GM18907 (cell line): Measurements from ENCODE around the gene SPAG16.
"Not testable (repeated sequence)": the region's sequence is repeated elsewhere in the genome, so short reads cannot be mapped to it uniquely, and the experiment has no call there.

Source experiments
- ATAC-seq: cut with Tn5 transposase; IDR thresholded peaks from one replicate; pipeline ENCODE4 v1.9.1; 2021; ENCODE audit warnings: mild to moderate bottlenecking, moderate library complexity; ENCODE audit not compliant: unreplicated experiment

SPAG16 gene

DNA sequence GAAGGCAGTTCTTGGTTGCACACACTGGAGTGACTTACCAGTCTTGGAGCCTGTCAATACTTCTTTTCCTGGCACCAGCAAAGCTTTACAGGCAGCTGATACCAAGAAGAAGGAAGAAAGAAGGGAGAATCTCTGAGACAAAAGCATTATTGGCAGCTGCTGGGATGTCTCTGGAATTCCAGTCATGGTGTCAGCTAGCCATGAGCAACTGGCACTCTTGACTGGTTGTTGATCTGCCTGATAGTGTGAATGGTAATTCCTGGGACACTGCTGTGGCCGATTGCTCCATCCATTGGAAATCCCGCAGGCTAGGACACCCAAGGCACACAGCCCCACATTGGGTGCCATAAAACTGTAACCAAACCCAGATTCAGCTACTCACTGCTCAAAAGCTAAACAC is 17.8 kb upstream of the SPAG16 start:
- ATAC-seq = no peak

DNA sequence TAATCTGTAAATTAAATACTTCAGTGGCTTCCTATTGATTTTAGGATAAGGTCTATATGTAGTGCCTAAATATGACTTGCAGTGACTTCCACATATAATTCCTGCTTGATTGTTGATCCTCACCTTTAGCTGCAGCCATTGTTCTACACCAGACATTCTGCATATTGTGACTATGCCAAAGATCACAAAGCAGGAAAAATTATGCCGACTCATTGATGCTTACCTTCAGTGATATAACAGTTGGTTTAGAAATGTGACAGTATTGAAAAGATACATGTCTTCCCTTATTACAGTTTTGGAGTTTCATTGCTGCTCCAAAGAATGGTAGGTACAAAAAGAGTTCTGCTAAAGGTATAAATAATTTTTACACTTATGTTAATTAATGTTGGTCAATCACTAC is 12.3 kb upstream of the SPAG16 start:
- no peak for ATAC-seq

DNA sequence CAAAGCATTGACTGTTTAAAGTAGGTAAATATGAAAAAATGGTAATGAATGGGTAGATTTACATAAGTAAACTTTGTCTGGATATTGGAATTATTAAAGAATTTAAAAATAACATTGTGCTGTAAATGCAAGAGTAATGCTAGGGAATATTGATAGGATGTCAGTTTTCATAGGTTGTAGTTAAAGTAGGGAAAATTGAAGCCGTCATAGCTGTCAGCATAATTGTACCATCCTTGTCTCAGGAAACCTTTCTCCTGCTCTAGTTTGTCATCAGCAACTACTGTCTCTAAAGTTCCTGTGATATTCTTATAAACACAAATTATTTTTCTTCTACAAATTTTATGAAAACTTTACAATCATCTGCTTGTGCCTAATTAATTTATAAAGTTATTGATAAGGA is 10.1 kb upstream of the SPAG16 start:
- ATAC-seq = no peak

DNA sequence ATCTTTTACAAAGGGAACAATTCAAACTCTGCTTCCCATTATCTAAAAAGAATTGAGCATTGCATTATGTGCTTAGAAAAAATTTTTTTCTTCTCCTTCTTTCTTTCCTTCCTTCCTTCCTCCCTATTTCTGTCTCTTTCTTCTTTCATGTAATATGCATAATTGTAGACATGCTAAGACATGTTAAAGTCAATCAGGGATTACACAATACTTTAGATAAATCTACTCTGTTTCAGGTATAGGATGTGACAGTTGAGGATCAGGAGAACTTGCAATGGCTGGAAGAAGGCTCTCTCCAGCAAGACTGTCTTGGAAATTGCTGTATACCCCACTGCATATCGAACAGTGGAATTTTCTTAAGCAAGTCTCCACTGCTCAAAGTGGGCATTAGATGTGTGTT is 9.0 kb upstream of the SPAG16 start:
- ATAC-seq = no peak

DNA sequence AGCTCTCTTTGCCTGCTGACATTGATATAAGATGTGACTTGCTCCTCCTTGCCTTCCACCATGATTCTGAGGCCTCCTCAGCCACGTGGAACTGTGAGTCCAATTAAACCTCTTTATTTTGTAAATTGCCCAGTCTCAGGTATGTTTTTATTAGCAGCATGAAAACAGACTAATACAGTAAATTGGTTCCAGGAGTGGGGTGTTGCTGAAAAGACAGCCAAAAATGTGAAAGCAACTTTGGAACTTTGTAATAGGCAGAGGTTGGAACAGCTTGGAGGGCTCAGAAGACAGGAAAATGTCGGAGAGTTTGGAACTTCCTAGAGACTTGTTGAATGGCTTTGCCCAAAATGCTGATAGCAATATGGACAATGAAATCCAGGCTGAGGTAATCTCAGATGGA is 7.1 kb upstream of the SPAG16 start:
- not testable (repeated sequence) for ATAC-seq

DNA sequence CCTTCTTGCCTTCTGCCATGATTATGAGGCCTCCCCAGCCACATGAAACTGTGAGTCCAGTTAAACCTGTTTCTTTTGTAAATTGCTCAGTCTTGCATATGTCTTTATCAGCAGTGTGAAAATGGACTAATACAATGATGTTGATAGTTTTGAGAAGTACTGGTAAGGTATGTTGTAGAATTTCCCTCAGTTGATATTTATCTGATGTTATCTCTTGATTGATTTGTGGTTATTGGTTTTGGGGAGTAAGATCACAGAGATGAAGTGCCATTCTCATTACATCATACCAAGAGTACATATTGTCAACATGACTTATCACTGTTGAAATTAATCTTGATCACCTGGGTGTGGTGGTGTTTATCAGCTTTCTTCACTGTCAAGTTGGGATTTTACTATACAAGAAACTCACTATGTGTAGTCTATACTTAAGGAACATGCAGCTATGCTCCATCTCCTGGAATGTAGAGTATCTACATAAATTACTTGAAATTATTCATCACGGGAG is 5.1 kb upstream of the SPAG16 start:
- ATAC-seq = no peak

DNA sequence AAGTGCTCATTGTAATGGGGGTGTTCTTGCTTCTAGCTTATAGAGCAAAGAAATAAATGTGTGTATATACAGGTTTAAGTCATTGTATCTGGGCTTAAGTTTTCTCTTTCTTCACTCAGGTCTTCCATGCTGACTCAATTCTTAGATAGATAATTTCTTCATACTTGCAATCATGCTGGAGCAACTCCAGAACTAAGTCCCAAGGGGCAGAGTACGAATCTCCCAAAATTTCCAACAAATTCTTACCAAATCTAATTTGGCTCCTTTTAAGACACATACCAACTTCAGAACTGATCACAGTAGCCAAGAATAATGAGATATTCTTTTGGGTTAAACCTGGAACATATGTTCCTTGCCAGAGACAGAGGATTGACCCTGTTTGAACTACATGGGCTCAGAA is 4.3 kb upstream of the SPAG16 start:
- ATAC-seq = no peak

DNA sequence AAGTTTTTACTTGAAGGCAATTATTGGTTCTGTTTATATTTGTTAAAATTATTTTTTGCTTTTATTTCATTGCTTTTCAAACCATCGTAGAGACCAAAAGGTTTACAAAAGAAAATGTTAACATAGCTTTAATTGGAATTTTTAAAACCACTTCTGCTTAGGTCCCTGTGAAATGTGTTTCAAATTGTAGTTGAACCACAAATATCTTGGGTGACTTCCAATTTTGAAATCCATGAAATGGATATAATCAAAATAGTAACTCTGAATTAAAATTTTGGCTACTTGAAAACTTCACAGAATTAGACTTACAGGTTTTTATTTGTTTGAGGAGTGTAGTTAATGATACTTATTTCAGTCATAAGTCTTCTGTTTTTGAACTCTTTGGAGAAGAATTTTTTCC is 3.1 kb upstream of the SPAG16 start:
- no peak for ATAC-seq

DNA sequence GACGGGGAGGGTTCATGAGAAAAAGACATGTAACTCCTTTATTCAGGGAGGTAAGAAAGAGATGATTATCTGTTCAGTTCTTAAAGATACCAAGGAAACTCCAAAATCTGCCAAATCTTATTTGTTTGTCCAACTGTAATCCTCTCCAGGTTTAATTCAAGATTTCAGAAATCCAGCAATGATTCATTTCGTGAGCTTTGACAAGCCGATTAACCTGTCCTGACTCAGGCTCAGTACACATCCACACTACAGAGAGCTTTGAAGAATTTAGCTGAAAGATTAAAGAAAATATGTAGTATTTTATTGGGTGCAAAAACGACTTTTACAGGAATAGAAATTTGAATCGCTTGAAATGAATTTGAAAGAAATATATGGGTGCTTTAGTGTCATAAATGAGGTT is 1.1 kb downstream of the SPAG16 start:
- ATAC-seq = no peak

DNA sequence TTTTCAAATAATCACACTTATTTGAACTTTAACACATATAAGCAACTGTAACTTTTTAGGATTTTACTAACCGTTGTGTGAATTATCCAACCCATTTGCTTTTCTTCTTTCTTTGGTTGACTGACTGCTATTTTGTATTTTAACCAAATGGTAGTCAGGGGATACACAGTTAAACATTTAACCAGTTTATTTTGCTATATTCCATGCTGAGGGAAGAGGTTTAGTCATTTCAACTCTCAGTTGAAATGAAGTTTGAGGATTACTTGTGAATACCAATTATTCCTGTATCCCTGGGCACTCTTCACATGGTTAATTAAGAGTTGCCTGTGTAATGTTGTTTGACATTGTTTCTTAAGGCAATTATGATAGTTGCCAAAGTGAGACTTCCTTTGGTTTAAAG is 1.9 kb downstream of the SPAG16 start:
- ATAC-seq = no peak

DNA sequence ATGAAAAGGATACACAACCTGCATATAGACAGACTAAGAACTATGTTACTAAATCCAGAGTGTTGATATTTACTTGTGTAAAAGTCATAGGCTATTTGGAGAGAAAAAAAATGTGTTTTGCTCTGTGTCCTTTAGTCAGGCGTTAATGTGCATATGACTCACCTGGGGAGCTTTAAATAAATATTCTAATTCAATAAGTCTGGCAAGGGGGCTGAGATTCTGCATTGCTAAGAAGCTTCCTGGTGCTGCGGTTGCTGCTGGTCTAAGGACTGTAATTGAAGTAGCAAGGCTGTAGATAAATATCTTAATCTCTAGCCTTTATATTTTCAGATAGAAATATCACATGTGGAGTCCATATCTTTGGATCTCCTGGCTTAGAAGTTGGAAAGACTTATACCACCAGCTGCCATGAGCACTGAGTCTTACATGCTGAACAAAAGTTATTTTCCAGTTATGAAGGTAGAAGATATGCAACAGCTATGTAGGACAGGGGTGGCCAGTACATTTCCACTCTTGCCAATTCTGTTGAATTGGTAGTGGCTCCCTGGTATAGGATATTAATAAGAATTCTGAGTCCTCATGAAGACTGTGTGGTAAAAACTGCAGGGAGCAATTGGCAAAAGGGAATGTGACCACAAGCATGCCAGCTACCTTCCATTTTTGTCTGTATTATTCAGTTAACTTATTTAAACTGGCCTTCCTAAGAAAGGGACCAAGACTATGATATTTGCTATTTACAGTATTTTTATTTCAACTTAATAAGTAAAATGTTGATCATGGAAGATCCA is 4.8 kb downstream of the SPAG16 start:
- no peak for ATAC-seq

DNA sequence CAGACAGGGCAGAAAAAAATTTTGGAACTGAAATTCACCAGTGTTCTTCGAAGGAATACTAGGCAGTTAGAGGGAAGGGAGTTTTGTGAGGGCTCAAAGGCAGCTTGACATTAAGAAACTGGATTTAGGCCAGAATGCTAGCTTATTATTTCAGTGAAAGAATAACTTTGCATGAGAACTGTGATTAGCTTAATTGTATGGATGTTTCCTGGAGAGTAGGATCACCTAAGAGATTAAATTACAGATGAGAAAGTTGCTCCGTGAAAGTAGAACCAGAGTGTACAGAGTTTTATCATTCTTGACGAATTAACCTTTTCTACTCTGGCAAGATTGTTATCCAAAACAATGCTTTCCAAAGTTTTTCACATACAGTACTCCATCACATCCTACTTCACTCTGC is 6.2 kb downstream of the SPAG16 start:
- ATAC-seq = no peak

DNA sequence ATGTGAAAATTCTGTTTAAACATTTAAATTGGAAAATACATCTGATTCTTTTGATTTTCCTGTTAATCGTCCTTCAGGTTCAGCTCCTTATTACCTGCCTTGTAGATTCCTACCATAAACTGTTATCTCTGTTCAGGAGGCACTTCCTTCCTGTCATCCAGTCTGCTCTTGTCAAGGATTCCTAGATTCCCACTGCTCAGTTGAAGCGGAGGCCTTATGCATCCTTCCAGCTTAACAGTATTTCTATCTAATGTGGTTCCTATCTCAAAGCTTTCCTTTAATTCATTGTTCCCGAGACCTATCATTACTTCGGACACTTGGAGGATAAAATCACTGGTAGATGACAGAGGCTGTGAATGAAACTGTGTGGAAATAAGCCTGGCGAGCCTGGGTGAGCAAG is 12.0 kb downstream of the SPAG16 start:
- no peak for ATAC-seq

DNA sequence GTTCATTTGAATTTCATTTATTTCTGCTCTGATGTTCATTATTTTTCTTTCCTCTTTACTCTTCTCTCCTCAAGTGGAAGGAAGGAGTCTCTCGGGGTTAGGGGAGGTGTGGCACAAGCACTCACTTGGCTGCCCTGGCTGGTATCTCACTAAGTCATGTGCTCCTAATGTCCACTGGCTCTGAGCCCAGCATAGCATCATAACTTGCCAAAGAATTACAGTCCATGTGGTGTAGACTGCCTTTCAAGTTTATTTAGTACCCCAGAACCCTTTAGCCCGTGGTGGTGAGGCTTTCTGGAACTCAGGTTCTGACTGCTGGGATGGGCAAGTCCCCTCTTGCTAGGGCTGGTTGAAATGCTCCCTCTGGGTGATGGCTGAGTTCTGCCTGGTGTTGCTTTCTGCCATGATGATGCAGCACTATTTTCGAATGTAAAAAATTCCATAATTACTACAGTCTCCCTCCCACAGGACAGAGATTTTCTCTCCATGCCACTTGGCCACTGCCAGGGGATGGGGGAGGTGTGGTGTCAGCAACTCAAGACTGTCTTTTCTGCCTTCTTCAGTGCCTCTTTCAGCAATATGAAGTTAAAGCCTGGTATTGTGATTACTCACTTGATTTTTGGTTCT is 22.2 kb downstream of the SPAG16 start:
- ATAC-seq = no peak

DNA sequence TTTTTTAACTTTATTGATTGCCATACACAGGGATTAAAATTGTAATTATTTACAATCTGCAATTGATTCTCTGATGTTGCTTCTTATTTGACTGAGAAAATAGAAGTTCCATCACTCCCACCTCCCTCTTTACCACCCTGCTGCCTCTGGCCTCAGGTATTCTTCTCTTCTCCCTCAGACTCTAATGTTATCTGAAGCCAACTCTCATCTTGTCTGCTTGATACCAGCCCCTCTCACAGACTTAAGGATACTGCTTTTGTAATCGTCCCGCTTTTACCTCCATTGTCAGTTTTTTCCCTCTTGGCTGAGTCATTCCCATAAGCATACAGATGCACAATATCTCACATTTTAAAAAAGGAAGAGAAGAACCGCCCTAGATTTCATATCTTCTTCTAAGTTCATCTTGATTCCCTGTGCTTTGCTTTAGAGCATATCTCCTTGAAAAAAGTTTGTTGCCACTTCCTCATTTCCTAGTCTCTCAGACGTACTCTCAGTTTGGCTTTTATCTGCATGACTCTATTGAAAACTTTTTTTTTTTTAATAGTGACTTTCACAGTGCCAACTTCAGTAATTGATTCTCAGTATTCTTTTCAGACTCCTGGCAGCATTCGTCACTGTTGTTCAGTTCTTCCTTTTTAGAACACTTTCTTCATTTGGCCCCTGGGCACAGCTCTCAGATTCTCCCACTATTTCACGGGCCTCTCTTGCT is 31.1 kb downstream of the SPAG16 start:
- peak; percentile 40 for ATAC-seq

DNA sequence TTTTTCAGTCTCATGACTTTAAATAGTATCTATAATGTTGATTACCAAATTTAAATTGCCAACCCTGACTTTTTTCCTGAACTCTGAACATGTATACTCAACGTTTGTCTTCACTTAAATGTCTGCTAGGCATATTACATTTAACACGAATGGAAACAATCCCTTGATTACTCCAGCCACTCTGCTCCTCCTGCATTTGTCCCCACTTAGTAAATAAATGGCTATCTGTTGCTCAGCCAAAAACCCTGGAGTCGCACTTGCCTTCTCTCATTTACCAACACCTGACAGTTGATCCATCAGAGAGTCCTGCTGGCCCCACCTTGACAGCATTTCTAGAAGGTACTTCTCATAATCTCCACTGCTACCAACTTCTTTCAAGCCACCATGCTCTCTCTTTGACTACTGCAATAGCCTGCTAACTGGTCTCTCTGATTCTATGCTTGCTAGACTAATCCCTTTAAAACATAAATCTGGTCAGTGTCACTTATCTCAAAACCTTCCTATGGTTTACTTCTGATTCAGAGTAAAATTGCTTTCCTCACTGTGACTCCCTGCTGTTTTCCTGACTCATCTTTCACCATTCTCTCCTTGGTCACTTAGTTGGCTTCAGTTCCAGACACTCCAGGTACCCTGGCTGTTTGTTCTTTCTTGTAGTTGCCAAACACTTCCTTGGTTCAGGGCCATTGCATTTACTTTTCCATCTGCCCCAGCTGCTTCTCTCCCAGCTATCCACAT is 31.9 kb downstream of the SPAG16 start:
- ATAC-seq = no peak

DNA sequence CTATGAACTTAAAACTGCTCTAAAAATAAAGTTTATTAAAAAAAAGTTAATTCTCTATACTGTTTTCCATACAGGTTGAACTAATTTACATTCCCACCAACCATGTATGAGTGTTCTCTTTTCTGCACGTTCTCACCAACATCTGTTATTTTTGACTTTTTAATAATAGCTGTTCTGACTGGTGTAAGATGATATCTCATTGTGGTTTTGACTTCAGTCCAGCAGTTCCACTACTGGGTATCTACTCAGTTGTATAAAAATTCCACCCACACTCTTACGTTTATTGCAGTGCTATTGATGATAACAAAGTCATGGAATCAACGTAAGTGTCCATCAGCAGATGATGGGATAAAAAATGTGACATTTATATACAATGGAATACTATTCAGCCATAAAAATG is 33.7 kb downstream of the SPAG16 start:
- ATAC-seq = no peak

DNA sequence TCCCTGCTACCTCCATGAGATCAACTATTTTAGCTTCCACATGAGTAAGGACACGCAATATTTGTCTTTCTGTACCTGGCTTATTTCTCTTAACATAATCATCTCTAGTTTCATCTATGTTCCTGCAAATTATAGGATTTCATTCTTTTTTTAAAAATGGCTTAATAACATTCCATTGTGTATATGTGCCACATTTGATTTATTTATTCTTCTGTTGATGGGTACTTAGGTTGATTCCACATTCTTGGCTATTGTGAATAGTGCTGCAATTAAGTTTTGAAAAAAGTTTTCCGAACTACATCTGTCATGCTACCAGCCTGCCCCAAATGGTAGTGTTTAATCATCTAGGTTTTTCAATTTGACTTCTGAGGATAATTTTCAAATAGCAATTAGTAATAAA is 36.3 kb downstream of the SPAG16 start:
- ATAC-seq = no peak

DNA sequence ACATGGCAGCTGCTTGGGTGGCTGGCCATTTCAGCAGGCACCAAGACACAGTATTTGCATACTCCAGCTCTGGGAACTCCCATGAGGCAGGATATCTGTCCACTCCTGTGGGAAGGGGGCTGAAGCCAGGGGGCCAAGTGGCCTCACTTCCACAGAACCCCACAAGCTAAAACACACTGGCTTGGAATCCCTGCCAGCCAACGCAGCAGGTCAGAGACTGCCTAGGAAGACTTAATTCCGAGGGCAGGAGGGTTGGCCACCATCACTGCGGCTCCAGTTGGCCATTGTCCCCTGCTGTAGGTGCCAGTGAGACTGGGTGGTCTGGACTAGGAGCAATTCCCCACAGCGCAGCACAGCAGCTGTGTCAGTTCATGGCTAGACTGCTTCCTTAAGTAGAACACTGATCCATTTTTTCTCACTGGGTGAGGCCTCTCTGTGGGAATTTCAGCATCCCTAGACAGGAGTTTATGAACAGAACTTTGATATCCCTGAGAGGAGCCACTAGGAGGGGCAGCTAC is 52.0 kb downstream of the SPAG16 start:
- no peak for ATAC-seq

DNA sequence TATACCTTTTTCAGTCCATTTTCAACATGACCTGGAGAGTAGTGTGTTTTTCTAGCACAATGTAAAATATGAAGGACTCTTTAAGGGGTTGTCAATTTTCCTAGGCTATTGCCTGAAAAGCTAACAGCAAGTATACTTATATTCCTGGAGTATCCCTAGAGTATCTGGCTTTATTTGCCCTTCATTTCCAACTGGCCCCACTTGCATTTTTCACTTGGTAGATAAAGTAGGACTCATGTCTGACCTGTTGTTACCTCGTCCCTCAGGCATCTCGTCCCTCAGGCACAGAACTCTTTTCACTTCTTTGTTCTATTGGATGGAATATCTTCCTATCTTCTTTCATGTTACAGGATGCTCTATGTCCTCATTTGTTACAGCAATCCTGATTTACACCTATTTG is 69.2 kb downstream of the SPAG16 start:
- no peak for ATAC-seq

DNA sequence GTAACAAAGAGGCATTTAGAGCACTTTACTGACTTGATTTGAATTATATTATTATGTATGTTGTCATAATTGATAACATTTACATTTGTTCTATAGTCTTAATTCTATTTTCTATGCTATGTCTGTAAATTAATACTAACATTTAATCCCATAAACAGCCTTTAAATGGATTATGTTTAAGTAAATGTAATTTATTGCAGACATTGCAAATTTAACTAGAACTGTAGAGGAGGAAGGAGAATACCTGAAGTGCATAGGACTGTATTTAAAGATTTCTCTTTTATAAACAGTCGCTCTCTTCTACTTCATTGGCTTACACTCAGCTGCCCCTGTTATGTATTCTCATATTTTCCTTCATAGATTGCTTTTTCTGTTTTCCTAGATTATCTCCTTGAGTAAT is 92.4 kb downstream of the SPAG16 start:
- ATAC-seq = no peak
